Activated CD4-positive, alpha-beta T cell treated with anti-CD3 and anti-CD28 coated beads for 36 hours (primary cell): ENCODE results near the gene SIGLEC12. TPM values are rescaled to one million over a fixed set of nuclear protein-coding genes. Genes with fewer than 3 reads are reported as not detected.
"Not testable (repeated sequence)": the region's sequence is repeated elsewhere in the genome, so short reads cannot be mapped to it uniquely, and the experiment has no call there.

ENCODE experiments used
- ATAC-seq: fragments of 200-7000 bp; cut with Tn5 transposase; one replicate; pipeline ENCODE4 v1.10.0; 2021; ENCODE audit warnings: mild to moderate bottlenecking, moderate library complexity
- CTCF ChIA-PET: fragments of 350-600 bp; sonication (Branson Sonifier 250); formaldehyde crosslinking; loops from one replicate; lab custom pipeline; 2021; ENCODE audit warnings: antibody characterized with exemption; lab: Charles Lee
- POLR2A ChIA-PET: fragments of 350-600 bp; sonication (Branson Sonifier 250); formaldehyde crosslinking; loops from one replicate; lab custom pipeline; 2021; ENCODE audit warnings: antibody characterized with exemption, inconsistent platforms; lab: Charles Lee
- DNase-seq: peaks from one replicate; pipeline ENCODE4 v3.0.0-alpha.2; 2020
- H3K27ac Mint-ChIP-seq: one replicate; pipeline ENCODE4 v1.8.0; 2021; ENCODE audit warnings: mixed read lengths
- H3K27me3 Mint-ChIP-seq: one replicate; pipeline ENCODE4 v1.8.0; 2021; ENCODE audit warnings: mixed read lengths
- H3K36me3 Mint-ChIP-seq: one replicate; pipeline ENCODE4 v1.8.0; 2021; ENCODE audit warnings: low read depth, mixed read lengths
- H3K4me1 Mint-ChIP-seq: one replicate; pipeline ENCODE4 v1.8.0; 2021; ENCODE audit warnings: mixed read lengths
- H3K4me3 Mint-ChIP-seq: one replicate; pipeline ENCODE4 v1.8.0; 2021; ENCODE audit warnings: mild to moderate bottlenecking, moderate library complexity, mixed read lengths
- H3K9me3 Mint-ChIP-seq: one replicate; pipeline ENCODE4 v1.8.0; 2021; ENCODE audit warnings: low read depth, mixed read lengths
- intact Hi-C, 2 experiments: fragments of 100-400 bp; cut with DNase I in 1 of 2; cut with micrococcal nuclease in 1 of 2; formaldehyde crosslinking; loops; one replicate each; pipeline versions ENCODE4 v1.14.2 to v1.15.1; 2022 to 2024; cut with DNase I, micrococcal nuclease
- total RNA-seq, 2 experiments: library from RNA; stranded (reverse); gene quantifications; one replicate each; pipeline ENCODE4 v1.2.3, GENCODE V29; 2021

SIGLEC12 gene
- total RNA-seq, 2 experiments from 2014 or later: 1.2 to 1.9 TPM

DNA sequence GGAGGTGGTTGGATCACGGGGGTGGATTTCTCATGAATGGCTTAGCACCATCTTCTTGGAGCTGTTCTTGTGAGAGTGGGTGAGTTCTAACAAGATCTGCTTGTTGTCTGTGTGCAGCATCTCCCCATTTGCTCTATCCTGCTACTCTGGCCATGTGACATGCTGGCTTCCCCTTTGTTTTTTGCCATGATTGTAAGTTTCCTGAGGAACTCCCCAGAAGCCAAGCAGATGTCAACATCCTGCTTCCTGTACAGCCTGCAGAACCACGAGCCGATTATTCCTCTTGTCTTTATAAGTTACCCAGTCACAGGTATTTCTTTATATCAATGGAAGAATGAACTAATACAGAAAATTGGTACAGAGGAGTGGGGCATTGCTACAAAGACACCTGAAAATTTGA is 2.3 kb upstream of the SIGLEC12 start:
- H3K36me3 Mint-ChIP-seq: no peaks in the 10 kb centered on the region
- no peak overlapping the region for H3K27ac Mint-ChIP-seq
- H3K4me3 Mint-ChIP-seq: no peak overlapping the region
- DNase-seq (no peak), ATAC-seq (no peak)
- intact Hi-C loops: no loop called here
- peaks cover 2% of the 10 kb centered on the region for H3K27me3 Mint-ChIP-seq
- POLR2A ChIA-PET: no interaction called here
- H3K4me1 Mint-ChIP-seq: peaks cover 11% of the 10 kb centered on the region
- CTCF ChIA-PET: interaction anchor here (0.6 to 4.2 kb wide), 4 partner anchors 11 to 78 kb away, joined by 3 to 27 read pairs (median 4); no protein-coding TSS in a partner anchor
- H3K9me3 Mint-ChIP-seq: peaks cover 10% of the 10 kb centered on the region

DNA sequence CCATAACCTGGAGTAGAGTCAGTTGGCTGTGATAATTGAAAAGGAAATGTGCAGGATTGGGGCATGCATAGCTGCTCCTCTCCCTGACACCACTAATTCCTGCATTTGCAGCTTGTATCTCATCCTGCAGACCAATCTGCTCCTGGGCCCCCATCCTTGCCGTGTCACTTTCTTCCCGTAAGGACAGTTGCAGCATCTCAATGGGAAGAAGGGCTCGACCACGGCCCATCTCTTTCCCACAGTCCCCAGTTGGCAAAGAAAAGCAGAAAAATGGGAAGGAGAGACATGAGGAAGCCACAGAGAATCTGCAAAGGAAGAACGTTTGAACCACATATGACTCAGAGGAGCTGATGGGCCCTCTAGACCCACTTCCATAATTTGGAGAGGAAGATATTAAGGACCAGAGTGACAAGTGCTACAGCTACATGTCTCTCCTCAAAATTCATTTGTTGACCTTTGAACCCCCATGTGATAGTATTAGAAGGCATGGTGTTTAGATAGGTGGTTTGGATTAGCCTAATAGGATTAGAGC is 1.8 kb upstream of the SIGLEC12 start:
- ChIA-PET CTCF (interaction anchor here (1.0 to 4.2 kb wide), 3 partner anchors 11 to 32 kb away, joined by 3 to 27 read pairs (median 3); no protein-coding TSS in a partner anchor), POLR2A (no interaction called here)
- Mint-ChIP-seq H3K4me3 (no peak overlapping the region), H3K27ac (no peak overlapping the region), H3K4me1 (peaks cover 11% of the 10 kb centered on the region), H3K36me3 (no peaks in the 10 kb centered on the region), H3K9me3 (peaks cover 10% of the 10 kb centered on the region), H3K27me3 (peaks cover 2% of the 10 kb centered on the region)
- DNase-seq (no peak), ATAC-seq (no peak)
- intact Hi-C loops: no loop called here

DNA sequence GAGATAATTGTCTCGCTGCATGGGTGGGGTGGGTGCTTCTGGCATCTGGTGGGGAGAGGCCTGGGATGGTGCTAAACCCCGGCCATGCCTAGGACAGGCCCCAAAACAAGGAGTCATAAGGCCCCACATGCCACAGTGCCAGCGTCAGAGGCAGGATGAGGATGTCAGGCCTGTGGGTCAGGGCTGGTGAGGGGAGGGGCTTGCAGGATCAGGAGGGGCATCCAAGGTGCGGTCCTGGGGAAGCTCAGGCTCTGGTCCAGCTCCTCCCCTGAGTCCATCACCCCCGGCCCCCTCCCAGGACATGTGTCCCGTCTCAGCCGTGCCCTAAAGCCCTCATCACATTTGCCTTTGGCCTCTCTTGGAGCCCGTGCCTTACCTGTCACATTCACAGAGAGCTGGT is 669 bp downstream of the SIGLEC12 start:
- DNase-seq, H3K9me3 Mint-ChIP-seq, ATAC-seq, H3K27ac Mint-ChIP-seq, intact Hi-C loops, H3K36me3 Mint-ChIP-seq, POLR2A ChIA-PET, H3K27me3 Mint-ChIP-seq: not testable (repeated sequence)
- Mint-ChIP-seq H3K4me1 (peaks cover 11% of the 10 kb centered on the region), H3K4me3 (peak overlapping the region; percentile 44)
- CTCF ChIA-PET: interaction anchor here (0.8 kb wide), 1 partner anchor 28 kb away, joined by 3 read pairs; no protein-coding TSS in a partner anchor

DNA sequence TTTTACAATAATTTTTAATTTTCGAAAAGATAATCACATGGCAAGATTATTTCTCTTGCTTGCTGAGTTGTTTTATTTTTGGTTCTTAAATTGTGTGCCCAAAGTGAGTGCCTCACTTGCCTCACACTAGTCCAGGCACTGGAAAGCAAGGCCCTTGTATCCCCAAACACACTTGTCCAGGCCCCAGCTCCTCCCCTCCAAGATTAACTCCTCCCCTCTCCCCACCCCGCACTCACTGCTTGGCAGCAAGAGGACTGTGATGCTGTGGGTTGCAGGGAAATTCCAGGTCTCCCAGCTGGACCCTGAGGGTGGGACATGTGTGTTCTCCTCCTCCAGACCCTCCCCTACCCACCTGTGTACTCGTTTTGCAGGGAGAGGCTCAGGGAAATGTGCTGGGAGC is 3.9 kb downstream of the SIGLEC12 start:
- Mint-ChIP-seq H3K4me1 (peaks cover 23% of the 10 kb centered on the region), H3K4me3 (no peak overlapping the region), H3K27me3 (peaks cover 18% of the 10 kb centered on the region), H3K9me3 (no peaks in the 10 kb centered on the region), H3K27ac (no peak overlapping the region), H3K36me3 (no peaks in the 10 kb centered on the region)
- ChIA-PET POLR2A (no interaction called here), CTCF (interaction anchor here (1.3 kb wide), 1 partner anchor 18 kb away, joined by 7 read pairs; no protein-coding TSS in a partner anchor)
- DNase-seq (no peak), ATAC-seq (no peak)
- intact Hi-C loops: no loop called here

- intact Hi-C loops: no loop called here
- Mint-ChIP-seq H3K27ac (no peak overlapping the region), H3K4me1 (peaks cover 24% of the 10 kb centered on the region), H3K9me3 (no peaks in the 10 kb centered on the region), H3K4me3 (no peak overlapping the region), H3K36me3 (no peaks in the 10 kb centered on the region), H3K27me3 (peaks cover 18% of the 10 kb centered on the region)
- ChIA-PET POLR2A (no interaction called here), CTCF (no interaction called here)
- no peak for DNase-seq
- ATAC-seq: no peak
Measured at GRCh38 chr19:51493776-51494175, 7.8 kb downstream of the SIGLEC12 start.

DNA sequence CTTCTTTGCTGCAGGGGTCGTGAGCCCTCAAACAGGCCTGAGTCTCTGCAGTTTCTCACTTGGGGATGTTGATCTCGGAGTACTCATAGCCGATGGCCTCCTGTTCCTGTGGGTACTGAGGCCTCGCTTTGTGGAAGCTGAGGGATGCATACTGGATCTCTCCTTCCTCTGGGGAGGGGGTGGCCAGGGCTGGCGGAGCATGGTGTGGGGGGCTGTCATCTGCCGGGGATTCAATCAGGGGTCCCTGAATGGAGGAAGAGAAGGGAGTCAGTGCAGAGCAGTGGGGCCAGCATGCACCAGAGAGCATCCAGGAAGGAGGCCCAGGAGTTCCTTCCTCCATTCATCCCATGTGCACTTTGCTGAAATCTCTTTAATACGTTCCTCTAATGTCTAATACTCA is 10.0 kb downstream of the SIGLEC12 start:
- H3K27me3 Mint-ChIP-seq: peaks cover 18% of the 10 kb centered on the region
- DNase-seq (no peak), ATAC-seq (no peak)
- CTCF ChIA-PET: interaction anchor here (1.2 kb wide), 1 partner anchor 104 kb away, joined by 3 read pairs; no protein-coding TSS in a partner anchor
- no peaks in the 10 kb centered on the region for H3K9me3 Mint-ChIP-seq
- no peak overlapping the region for H3K27ac Mint-ChIP-seq
- no peak overlapping the region for H3K4me3 Mint-ChIP-seq
- H3K36me3 Mint-ChIP-seq: no peaks in the 10 kb centered on the region
- intact Hi-C loops: no loop called here
- peaks cover 32% of the 10 kb centered on the region for H3K4me1 Mint-ChIP-seq
- POLR2A ChIA-PET: no interaction called here

DNA sequence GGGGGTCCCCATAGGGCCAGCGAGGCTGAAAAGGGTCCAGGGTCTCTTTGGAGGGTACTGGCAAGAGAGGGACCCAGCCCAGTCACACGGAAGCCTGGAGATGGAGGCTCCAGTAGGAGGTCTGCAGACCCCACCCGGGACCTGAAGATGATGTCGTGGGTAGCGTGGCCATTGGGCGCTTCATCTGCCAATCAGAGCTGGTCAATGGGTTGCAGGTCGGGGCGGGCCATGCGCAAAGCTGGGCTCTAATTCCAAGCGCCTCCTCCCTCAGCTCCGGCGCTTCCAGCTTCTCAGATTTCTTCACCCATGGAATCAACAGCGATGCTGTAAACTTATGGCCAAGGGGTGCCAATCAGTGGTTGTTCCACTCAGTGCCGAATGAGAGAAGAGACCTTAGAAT is 10.9 kb downstream of the SIGLEC12 start:
- H3K4me3 Mint-ChIP-seq: no peak overlapping the region
- peaks cover 32% of the 10 kb centered on the region for H3K4me1 Mint-ChIP-seq
- H3K27me3 Mint-ChIP-seq: peaks cover 20% of the 10 kb centered on the region
- H3K27ac Mint-ChIP-seq: no peak overlapping the region
- intact Hi-C loops: no loop called here
- DNase-seq: no peak
- no peaks in the 10 kb centered on the region for H3K36me3 Mint-ChIP-seq
- POLR2A ChIA-PET: interaction anchor here (0.6 kb wide), 1 partner anchor 49 kb away, joined by 6 read pairs; no protein-coding TSS in a partner anchor
- CTCF ChIA-PET: interaction anchor here (1.2 kb wide), 1 partner anchor 105 kb away, joined by 3 read pairs; no protein-coding TSS in a partner anchor
- ATAC-seq: no peak
- H3K9me3 Mint-ChIP-seq: peaks cover 5% of the 10 kb centered on the region

GRCh38 chr19:51489113-51489512 is 12.5 kb downstream of the SIGLEC12 start:
- peak overlapping the region; percentile 77 for H3K27ac Mint-ChIP-seq
- no peak overlapping the region for H3K4me3 Mint-ChIP-seq
- peak; percentile 50 for DNase-seq

GRCh38 chr19:51488491-51488890 is 13.1 kb downstream of the SIGLEC12 start:
- H3K9me3 Mint-ChIP-seq: peaks cover 5% of the 10 kb centered on the region
- no peak for ATAC-seq

More at GRCh38 chr19:51489113-51489512, 12.5 kb downstream of the SIGLEC12 start:
- peaks cover 24% of the 10 kb centered on the region for H3K27me3 Mint-ChIP-seq
- ATAC-seq: peak; percentile 91
- intact Hi-C loops: loop anchor here (1.0 to 10.0 kb wide), 5 partner anchors 10 to 1796 kb away; no protein-coding TSS in a partner anchor
- CTCF ChIA-PET: interaction anchor here (0.7 to 1.4 kb wide), 5 partner anchors 16 to 188 kb away, joined by 4 to 6 read pairs (median 4); partner anchors contain the start of gene ZNF175
- peaks cover 5% of the 10 kb centered on the region for H3K9me3 Mint-ChIP-seq
- no peaks in the 10 kb centered on the region for H3K36me3 Mint-ChIP-seq
- POLR2A ChIA-PET: interaction anchor here (0.8 to 1.2 kb wide), 2 partner anchors 9 to 15 kb away, joined by 3 to 4 read pairs; no protein-coding TSS in a partner anchor
- H3K4me1 Mint-ChIP-seq: peaks cover 30% of the 10 kb centered on the region

DNA sequence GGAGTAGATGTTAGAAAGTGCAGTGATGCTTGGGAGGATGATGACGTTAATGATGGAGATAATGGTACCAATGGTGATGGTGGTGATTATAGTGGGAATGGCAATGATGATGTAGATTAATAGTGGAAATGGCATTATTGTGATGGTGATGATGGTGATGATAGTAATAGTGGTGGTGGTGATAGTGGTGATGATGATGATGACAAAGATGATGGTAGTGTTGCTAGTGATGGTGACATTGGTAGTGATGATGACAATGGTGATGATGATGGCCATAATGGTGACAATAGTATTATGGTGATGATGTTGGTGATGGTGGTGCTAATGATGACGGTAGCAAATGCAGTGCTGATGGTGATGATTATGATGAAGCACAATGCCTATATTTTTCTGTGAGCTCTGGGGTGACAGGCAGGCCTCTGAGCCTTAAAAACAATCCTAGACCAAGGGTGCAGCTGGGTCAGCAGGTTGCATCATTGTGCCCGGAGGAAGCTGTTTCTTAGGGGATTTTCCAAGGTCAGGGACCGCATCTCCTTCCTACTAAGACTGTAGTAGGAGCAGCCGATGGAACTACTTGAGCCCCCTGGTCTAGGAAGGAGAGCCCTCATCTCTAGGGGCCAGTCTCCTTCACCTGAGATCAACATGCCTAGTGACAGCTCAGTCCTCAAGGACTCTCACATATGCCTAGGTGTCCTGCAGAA is 15.5 kb downstream of the SIGLEC12 start:
- Mint-ChIP-seq H3K4me1 (peaks cover 21% of the 10 kb centered on the region), H3K9me3 (peaks cover 5% of the 10 kb centered on the region), H3K27me3 (peaks cover 14% of the 10 kb centered on the region), H3K36me3 (no peaks in the 10 kb centered on the region), H3K27ac (no peak overlapping the region), H3K4me3 (no peak overlapping the region)
- intact Hi-C loops: loop anchor here in 1 of 2 experiments (10.0 kb wide), 1 partner anchor 1799 kb away; no protein-coding TSS in a partner anchor
- POLR2A ChIA-PET: no interaction called here
- no peak for DNase-seq
- CTCF ChIA-PET: interaction anchor here (0.8 to 1.1 kb wide), 4 partner anchors 13 to 53 kb away, joined by 3 to 6 read pairs (median 4); no protein-coding TSS in a partner anchor
- no peak for ATAC-seq

More at GRCh38 chr19:51488491-51488890, 13.1 kb downstream of the SIGLEC12 start:
- H3K36me3 Mint-ChIP-seq: no peaks in the 10 kb centered on the region
- intact Hi-C loops: loop anchor here (2.0 to 10.0 kb wide), 2 partner anchors 48 to 1796 kb away; no protein-coding TSS in a partner anchor
- H3K4me1 Mint-ChIP-seq: peaks cover 27% of the 10 kb centered on the region
- no peak for DNase-seq
- ChIA-PET CTCF (interaction anchor here (1.0 to 1.4 kb wide), 4 partner anchors 16 to 188 kb away, joined by 4 to 6 read pairs (median 4); partner anchors contain the start of gene ZNF175), POLR2A (interaction anchor here (1.2 kb wide), 1 partner anchor 9 kb away, joined by 4 read pairs; no protein-coding TSS in a partner anchor)
- no peak overlapping the region for H3K27ac Mint-ChIP-seq
- H3K27me3 Mint-ChIP-seq: peaks cover 19% of the 10 kb centered on the region
- H3K4me3 Mint-ChIP-seq: no peak overlapping the region

DNA sequence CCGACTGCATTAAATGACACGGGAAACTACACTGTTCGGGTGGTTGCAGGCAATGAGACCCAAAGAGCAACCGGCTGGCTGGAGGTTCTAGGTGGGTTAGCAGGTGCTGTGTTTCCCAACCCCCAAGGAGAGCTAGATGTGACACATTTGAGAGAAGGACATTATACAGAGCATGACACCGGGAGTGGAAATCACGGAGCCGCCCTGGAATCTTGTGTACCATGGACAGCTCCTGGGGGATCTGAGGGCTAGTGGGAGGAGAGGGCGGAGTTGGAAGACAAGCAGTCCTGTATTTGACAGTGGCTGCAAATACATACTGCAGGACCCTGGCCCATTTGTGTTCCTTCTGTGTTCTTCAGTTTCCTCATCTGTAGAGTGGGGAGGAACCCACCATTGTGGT is 21.0 kb downstream of the SIGLEC12 start:
- Mint-ChIP-seq H3K9me3 (peaks cover 3% of the 10 kb centered on the region), H3K27ac (no peak overlapping the region), H3K27me3 (peaks cover 22% of the 10 kb centered on the region), H3K36me3 (no peaks in the 10 kb centered on the region), H3K4me1 (peaks cover 30% of the 10 kb centered on the region), H3K4me3 (no peak overlapping the region)
- peak; percentile 38 for DNase-seq
- POLR2A ChIA-PET: no interaction called here
- ATAC-seq: no peak
- intact Hi-C loops: loop anchor here in 1 of 2 experiments (2.0 to 10.0 kb wide), 2 partner anchors 40 to 1804 kb away; no protein-coding TSS in a partner anchor
- CTCF ChIA-PET: interaction anchor here (1.3 to 2.8 kb wide), 2 partner anchors 8 to 59 kb away, joined by 4 to 14 read pairs; no protein-coding TSS in a partner anchor
